Tibial nerve (tissue), 4 donors: Measurements from ENCODE around the gene NR2F1-AS1. TPM values are rescaled to one million over a fixed set of nuclear protein-coding genes. Genes with fewer than 3 reads are reported as not detected.

Experiments
- DNase-seq, 2 donors: peaks; one replicate each; pipeline ENCODE4 v3.0.0-alpha.2; 2019; ENCODE audit warnings: low spot score in 2 of 2
- H3K27ac ChIP-seq, 4 donors: fragments of 200-600 bp; sonication (generic) in 3 of 4; one replicate each; pipeline ENCODE4 v1.5.1; 2017 to 2019; ENCODE audit warnings: mild to moderate bottlenecking in 1 of 4
- H3K27me3 ChIP-seq, 2 donors: fragments of 200-600 bp; sonication (generic) in 1 of 2; one replicate each; pipeline versions ENCODE4 v1.5.1 to v1.6.0; 2017 to 2019
- H3K36me3 ChIP-seq, 3 donors: fragments of 200-600 bp; sonication (generic); one replicate each; pipeline ENCODE4 v1.5.1; 2018 to 2019
- H3K4me1 ChIP-seq, 4 donors: fragments of 200-600 bp; sonication (generic) in 3 of 4; one replicate each; pipeline ENCODE4 v1.5.1; 2017 to 2019
- H3K4me3 ChIP-seq, 4 donors: fragments of 200-600 bp; sonication (generic) in 3 of 4; one replicate each; pipeline ENCODE4 v1.5.1; 2017 to 2019; ENCODE audit warnings: mild to moderate bottlenecking in 1 of 4, moderate library complexity in 1 of 4
- H3K9me3 ChIP-seq, 4 donors: fragments of 200-600 bp; sonication (generic) in 3 of 4; one replicate each; pipeline ENCODE4 v1.5.1; 2017 to 2019
- EP300 ChIP-seq, 2 donors: sonication (generic); formaldehyde crosslinking; IDR thresholded peaks; one replicate each; pipeline ENCODE4 v1.6.1; 2017; ENCODE audit warnings: antibody characterized with exemption in 2 of 2, mild to moderate bottlenecking in 1 of 2
- POLR2A ChIP-seq, 2 donors: fragments of 450-650 bp; IDR thresholded peaks; one replicate each; pipeline ENCODE4 v1.6.1; 2017; ENCODE audit warnings: antibody characterized with exemption in 2 of 2, mild to moderate bottlenecking in 2 of 2, moderate library complexity in 2 of 2
- WGBS, 2 donors: methylation state at CpG; one replicate each; pipeline ENCODE4 v1.1.5; 2018; 5-methylcytosine and 5-hydroxymethylcytosine counted together
- total RNA-seq, 4 donors: library from RNA; depleted of rRNA; stranded (reverse); fragments of >200 nt; gene quantifications; one replicate each; pipeline ENCODE4 v1.1.0, GENCODE V29; 2016
- TF ChIP-seq, protein P1 (sequence below), 5 experiments: fragments of 200-600 bp in 3 of 5; fragments of 450-650 bp in 2 of 5; sonication (generic) in 3 of 5; IDR thresholded peaks; one replicate each; pipeline ENCODE4 v1.5.1; 2016 to 2019; ENCODE audit warnings: antibody characterized with exemption in 5 of 5, mild to moderate bottlenecking in 3 of 5, moderate library complexity in 2 of 5

NR2F1-AS1 gene
- total RNA-seq, 4 donors from 2014 or later = 13.5 to 38.4 (median 35.4) TPM

DNA sequence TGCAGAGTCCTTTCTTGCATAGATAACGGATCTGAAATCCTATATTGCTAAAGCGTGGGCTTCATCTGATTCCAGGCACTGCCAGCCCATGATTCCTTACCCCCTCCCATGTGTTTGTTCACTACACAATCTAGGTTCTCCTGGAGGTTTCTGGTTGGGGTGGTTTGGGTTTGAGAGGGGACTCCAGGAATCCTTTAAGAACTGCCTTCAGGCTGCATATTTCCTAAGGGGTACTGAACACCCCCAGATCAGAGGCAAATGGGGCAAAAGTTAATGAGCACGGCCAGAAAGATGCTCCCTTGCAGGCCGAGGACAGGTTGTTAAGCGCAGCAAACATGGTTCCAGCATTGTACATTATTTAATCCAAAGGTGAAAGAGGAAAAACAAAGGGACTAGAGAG, 11.9 kb upstream of the NR2F1-AS1 start:
- DNase-seq = no peak
- Histone ChIP-seq H3K36me3 (peaks cover 0 to 32% (median 0%) of the 10 kb centered on the region in 3 donors), H3K27ac (peak overlapping the region in 1 of 4 donors; percentile 95), H3K9me3 (no peaks in the 10 kb centered on the region), H3K27me3 (no peaks in the 10 kb centered on the region), H3K4me3 (no peak overlapping the region), H3K4me1 (peaks cover 0 to 64% (median 18%) of the 10 kb centered on the region in 4 donors)
- TF ChIP-seq POLR2A (IDR thresholded peaks at IDR 0.05) (no peak), EP300 (IDR thresholded peaks at IDR 0.05) (no peak)
- TF ChIP-seq, protein P1, sequence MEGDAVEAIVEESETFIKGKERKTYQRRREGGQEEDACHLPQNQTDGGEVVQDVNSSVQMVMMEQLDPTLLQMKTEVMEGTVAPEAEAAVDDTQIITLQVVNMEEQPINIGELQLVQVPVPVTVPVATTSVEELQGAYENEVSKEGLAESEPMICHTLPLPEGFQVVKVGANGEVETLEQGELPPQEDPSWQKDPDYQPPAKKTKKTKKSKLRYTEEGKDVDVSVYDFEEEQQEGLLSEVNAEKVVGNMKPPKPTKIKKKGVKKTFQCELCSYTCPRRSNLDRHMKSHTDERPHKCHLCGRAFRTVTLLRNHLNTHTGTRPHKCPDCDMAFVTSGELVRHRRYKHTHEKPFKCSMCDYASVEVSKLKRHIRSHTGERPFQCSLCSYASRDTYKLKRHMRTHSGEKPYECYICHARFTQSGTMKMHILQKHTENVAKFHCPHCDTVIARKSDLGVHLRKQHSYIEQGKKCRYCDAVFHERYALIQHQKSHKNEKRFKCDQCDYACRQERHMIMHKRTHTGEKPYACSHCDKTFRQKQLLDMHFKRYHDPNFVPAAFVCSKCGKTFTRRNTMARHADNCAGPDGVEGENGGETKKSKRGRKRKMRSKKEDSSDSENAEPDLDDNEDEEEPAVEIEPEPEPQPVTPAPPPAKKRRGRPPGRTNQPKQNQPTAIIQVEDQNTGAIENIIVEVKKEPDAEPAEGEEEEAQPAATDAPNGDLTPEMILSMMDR (IDR thresholded peaks at IDR 0.05) = no peak
- 63 to 74% methylated on average over 5 of the region's 5 CpGs for WGBS, 2 donors

DNA sequence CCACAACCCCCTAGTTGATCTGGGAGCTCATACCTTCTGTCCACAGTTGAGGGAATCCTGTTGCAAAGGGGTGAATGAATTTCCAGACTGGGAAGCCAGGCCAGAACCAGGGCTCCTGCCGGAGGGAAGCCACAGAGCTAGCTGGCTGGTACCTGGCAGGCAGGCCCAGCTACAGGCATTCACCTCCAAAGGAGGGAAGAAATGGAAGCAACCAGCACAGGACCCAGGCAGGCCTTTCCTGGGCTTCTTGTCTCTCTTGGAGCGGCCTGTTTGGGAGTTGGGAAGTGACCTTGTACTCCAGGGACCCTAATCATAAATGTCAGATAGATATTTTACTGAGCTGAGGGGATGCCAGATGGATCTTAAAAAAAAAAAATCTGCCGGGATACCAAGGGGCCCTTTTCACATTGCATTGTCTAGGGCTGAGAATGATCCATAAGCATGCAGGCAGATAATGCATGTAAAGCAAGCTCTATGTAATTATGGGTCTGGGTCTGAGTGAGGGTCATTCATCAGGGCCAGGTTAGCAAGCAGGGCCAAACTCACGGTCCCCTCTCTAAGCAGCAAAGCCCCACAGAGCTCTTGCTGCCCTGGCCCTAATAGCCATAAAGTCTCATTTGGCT, 10.4 kb upstream of the NR2F1-AS1 start:
- no peaks in the 10 kb centered on the region for H3K9me3 ChIP-seq
- H3K27ac ChIP-seq = peak overlapping the region in 3 of 4 donors; percentile 15 to 95 (median 77)
- H3K4me3 ChIP-seq = no peak overlapping the region
- TF ChIP-seq POLR2A (IDR thresholded peaks at IDR 0.05) = no peak
- TF ChIP-seq EP300 (IDR thresholded peaks at IDR 0.05) = no peak
- TF ChIP-seq, protein P1 (IDR thresholded peaks at IDR 0.05) = no peak
- no peaks in the 10 kb centered on the region for H3K27me3 ChIP-seq
- H3K36me3 ChIP-seq = peaks cover 0 to 35% (median 0%) of the 10 kb centered on the region in 3 donors
- WGBS, 2 donors = 37 to 54% methylated on average over 4 of the region's 4 CpGs
- peaks cover 0 to 49% (median 13%) of the 10 kb centered on the region in 4 donors for H3K4me1 ChIP-seq
- DNase-seq = no peak

DNA sequence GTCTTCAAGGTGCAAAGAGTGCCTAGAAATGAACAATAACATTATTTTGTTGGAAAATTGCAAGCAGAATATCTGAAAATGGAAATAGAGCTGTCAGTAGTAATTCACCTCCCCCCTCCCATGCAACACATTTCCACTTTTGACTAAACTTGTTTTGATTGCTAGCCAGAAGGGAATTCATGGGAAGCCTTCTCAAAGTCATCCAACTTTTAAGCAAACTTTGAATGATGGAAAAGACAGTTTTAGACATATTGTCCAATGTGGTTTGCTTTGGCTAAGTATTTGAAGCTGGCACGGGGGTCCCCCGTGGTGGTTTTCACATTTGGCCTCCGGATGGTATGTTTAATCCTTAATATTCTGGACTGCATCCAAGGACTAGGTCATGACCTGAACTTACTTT, 9.5 kb upstream of the NR2F1-AS1 start:
- H3K4me1 ChIP-seq = peaks cover 0 to 47% (median 13%) of the 10 kb centered on the region in 4 donors
- peak overlapping the region in 1 of 4 donors; percentile 83 for H3K4me3 ChIP-seq
- peak overlapping the region in 2 of 4 donors; percentile 77 to 95 for H3K27ac ChIP-seq
- H3K9me3 ChIP-seq = no peaks in the 10 kb centered on the region
- 13 to 18% methylated on average over 3 of the region's 3 CpGs for WGBS, 2 donors
- H3K27me3 ChIP-seq = no peaks in the 10 kb centered on the region
- TF ChIP-seq, protein P1 (IDR thresholded peaks at IDR 0.05) = no peak
- TF ChIP-seq POLR2A (IDR thresholded peaks at IDR 0.05) = no peak
- TF ChIP-seq EP300 (IDR thresholded peaks at IDR 0.05) = no peak
- no peak for DNase-seq
- H3K36me3 ChIP-seq = peaks cover 0 to 26% (median 0%) of the 10 kb centered on the region in 3 donors

DNA sequence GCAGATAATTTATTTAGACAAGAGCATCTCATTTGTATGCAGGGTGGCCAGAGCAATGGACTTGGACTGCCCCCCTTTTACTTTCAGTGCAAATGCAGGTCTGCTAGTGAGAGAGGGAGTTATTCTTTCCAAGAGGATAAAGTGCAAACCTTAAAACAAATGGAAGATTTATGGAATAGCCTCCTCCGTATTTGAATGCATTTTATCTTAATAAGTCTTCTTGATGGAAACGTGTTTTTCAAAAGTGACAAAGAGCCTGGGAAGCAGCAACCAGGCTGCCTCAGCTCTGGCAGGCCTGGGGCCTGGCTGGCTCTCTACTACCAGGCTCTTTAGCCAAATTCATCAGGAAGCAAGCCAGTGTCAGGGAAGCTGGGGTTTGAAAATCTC, 8.8 kb upstream of the NR2F1-AS1 start:
- Histone ChIP-seq H3K9me3 (no peaks in the 10 kb centered on the region), H3K4me1 (peaks cover 0 to 45% (median 13%) of the 10 kb centered on the region in 4 donors), H3K36me3 (peaks cover 0 to 22% (median 0%) of the 10 kb centered on the region in 3 donors), H3K27ac (peak overlapping the region; percentile 61 to 95 (median 80)), H3K27me3 (no peaks in the 10 kb centered on the region), H3K4me3 (peak overlapping the region in 3 of 4 donors; percentile 4 to 83 (median 6))
- DNase-seq = no peak
- TF ChIP-seq EP300 (IDR thresholded peaks at IDR 0.05) (no peak), POLR2A (IDR thresholded peaks at IDR 0.05) (no peak)
- TF ChIP-seq, protein P1 (IDR thresholded peaks at IDR 0.05) = no peak
- WGBS, 2 donors = 15 to 32% methylated on average over 2 of the region's 2 CpGs

DNA sequence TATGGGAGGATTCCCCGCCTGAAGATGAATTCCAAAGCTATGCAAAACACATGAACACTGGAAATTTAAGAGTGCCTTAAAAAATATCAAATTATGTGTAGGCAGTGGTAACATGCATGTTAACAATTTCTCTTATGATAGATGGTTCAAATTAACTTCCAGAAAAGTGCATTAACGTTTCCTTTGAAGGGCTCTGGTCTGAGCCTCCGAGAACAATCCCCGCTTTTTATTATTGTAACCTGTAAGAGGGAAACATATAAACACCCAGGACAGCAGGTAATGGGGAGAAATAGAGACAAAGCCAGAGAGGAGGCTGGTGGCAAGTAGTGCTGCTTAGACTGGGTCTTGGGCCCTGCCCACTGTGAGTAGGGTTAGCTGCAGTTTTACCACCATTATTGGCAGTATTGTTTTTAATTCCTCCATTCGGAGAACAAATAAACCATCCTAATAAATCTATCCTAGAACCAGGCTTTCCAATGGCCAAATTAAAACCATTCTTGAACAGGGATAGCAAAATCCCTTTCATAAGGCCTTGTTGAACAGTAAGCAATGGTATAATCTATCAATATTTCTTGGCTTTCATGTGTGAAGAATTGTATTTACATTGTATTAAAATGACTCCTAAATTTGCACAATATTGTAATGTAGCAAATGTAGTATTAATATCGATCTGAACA, 8.3 kb upstream of the NR2F1-AS1 start:
- TF ChIP-seq POLR2A (IDR thresholded peaks at IDR 0.05) (no peak), EP300 (IDR thresholded peaks at IDR 0.05) (no peak)
- TF ChIP-seq, protein P1 (IDR thresholded peaks at IDR 0.05) = no peak
- peak overlapping the region; percentile 13 to 83 (median 36) for H3K4me3 ChIP-seq
- peaks cover 0 to 17% (median 0%) of the 10 kb centered on the region in 3 donors for H3K36me3 ChIP-seq
- WGBS, 2 donors = 37 to 40% methylated on average over 6 of the region's 6 CpGs
- H3K27me3 ChIP-seq = no peaks in the 10 kb centered on the region
- no peaks in the 10 kb centered on the region for H3K9me3 ChIP-seq
- H3K27ac ChIP-seq = peak overlapping the region; percentile 61 to 95 (median 80)
- peaks cover 0 to 42% (median 13%) of the 10 kb centered on the region in 4 donors for H3K4me1 ChIP-seq
- DNase-seq = no peak
